BJ (cell line): Measurements from ENCODE around the gene SMIM38. TPM values are rescaled to one million over a fixed set of nuclear protein-coding genes. Genes with fewer than 3 reads are reported as not detected.

ENCODE experiments used
- CTCF ChIA-PET: fragments of 350-600 bp; formaldehyde crosslinking; extraction: SDS; loops from one replicate; lab custom pipeline; 2021; ENCODE audit warnings: antibody characterized with exemption, inconsistent platforms; lab: Yijun Ruan, JAX
- POLR2A ChIA-PET: fragments of 300-600 bp; sonication (Branson Sonifier 250); formaldehyde crosslinking; extraction: SDS; loops from one replicate; lab custom pipeline; 2021; ENCODE audit warnings: antibody characterized with exemption; lab: Charles Lee
- DNase-seq: peaks from one replicate; pipeline ENCODE4 v3.0.0-alpha.2; 2011; ENCODE audit warnings: low read depth
- H3K27me3 ChIP-seq: 2 replicates; pipeline ENCODE4 v1.6.0; 2011; ENCODE audit warnings: low read length; ENCODE audit not compliant: control insufficient read depth, insufficient read depth
- H3K36me3 ChIP-seq: 2 replicates; pipeline ENCODE4 v1.5.1; 2011; ENCODE audit warnings: low read length; ENCODE audit not compliant: control insufficient read depth, insufficient read depth
- H3K4me3 ChIP-seq: 2 replicates; pipeline ENCODE4 v1.5.1; 2011; ENCODE audit warnings: low read depth, mild to moderate bottlenecking, control low read depth, low read length
- polyA plus RNA-seq: library from polyadenylated mRNA; depleted of rRNA; stranded (reverse); fragments of >200 nt; gene quantifications from 2 replicates; pipeline ENCODE4 v1.2.3, GENCODE V29; 2011
- TF ChIP-seq, protein P1 (sequence below): IDR thresholded peaks from 2 replicates; pipeline ENCODE4 v1.5.1; 2011; ENCODE audit warnings: low read depth, mild to moderate bottlenecking, control low read depth, inconsistent platforms, low read length, moderate library complexity; ENCODE audit not compliant: insufficient read depth

SMIM38 gene
- polyA plus RNA-seq, 1 experiment, result 0.09 TPM

- no peaks in the 10 kb centered on the region for H3K36me3 ChIP-seq
- H3K27me3 ChIP-seq, result no peaks in the 10 kb centered on the region
- DNase-seq, result no peak
- no peak overlapping the region for H3K4me3 ChIP-seq
- TF ChIP-seq, protein P1, sequence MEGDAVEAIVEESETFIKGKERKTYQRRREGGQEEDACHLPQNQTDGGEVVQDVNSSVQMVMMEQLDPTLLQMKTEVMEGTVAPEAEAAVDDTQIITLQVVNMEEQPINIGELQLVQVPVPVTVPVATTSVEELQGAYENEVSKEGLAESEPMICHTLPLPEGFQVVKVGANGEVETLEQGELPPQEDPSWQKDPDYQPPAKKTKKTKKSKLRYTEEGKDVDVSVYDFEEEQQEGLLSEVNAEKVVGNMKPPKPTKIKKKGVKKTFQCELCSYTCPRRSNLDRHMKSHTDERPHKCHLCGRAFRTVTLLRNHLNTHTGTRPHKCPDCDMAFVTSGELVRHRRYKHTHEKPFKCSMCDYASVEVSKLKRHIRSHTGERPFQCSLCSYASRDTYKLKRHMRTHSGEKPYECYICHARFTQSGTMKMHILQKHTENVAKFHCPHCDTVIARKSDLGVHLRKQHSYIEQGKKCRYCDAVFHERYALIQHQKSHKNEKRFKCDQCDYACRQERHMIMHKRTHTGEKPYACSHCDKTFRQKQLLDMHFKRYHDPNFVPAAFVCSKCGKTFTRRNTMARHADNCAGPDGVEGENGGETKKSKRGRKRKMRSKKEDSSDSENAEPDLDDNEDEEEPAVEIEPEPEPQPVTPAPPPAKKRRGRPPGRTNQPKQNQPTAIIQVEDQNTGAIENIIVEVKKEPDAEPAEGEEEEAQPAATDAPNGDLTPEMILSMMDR, result no peak
- POLR2A ChIA-PET, result no interaction called here
- CTCF ChIA-PET, result no interaction called here
These were observed 28.5 kb upstream of the SMIM38 start for GRCh38 chr11:69127081-69127850.

DNA sequence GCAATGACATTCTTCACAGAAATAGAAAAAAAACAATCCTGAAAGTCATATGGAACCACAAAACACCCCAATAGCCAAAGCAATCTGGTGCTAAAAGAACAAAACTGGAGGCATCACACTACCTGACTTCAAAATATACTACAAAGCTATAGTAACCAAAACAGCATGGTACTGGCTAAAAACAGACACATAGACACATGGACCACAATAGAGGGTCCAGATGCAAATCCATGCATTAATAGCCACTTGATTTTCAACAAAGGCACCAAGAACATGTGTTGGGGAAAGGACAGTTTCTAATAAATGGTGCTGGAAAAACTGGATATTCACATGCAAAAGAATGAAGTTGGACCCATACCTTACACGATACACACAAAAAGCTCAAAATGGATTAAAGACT is 27.9 kb upstream of the SMIM38 start:
- Histone ChIP-seq H3K36me3 (no peaks in the 10 kb centered on the region), H3K4me3 (no peak overlapping the region), H3K27me3 (no peaks in the 10 kb centered on the region)
- ChIA-PET POLR2A (no interaction called here), CTCF (no interaction called here)
- no peak for DNase-seq
- TF ChIP-seq, protein P1, result no peak

- Histone ChIP-seq H3K36me3 (no peaks in the 10 kb centered on the region), H3K27me3 (no peaks in the 10 kb centered on the region), H3K4me3 (no peak overlapping the region)
- no peak for DNase-seq
- ChIA-PET CTCF (interaction anchor here (1.0 to 1.4 kb wide), 3 partner anchors 28 to 515 kb away, joined by 3 to 4 read pairs (median 3); no protein-coding TSS in a partner anchor), POLR2A (no interaction called here)
- TF ChIP-seq, protein P1, result no peak
These were observed 26.7 kb upstream of the SMIM38 start for GRCh38 chr11:69129053-69129452.

GRCh38 chr11:69129647-69130046 is 26.1 kb upstream of the SMIM38 start:
- Histone ChIP-seq H3K36me3 (no peaks in the 10 kb centered on the region), H3K27me3 (no peaks in the 10 kb centered on the region), H3K4me3 (no peak overlapping the region)
- DNase-seq, result no peak
- CTCF ChIA-PET, result interaction anchor here (1.0 to 1.8 kb wide), 4 partner anchors 27 to 514 kb away, joined by 3 read pairs; no protein-coding TSS in a partner anchor
- TF ChIP-seq, protein P1, result no peak
- POLR2A ChIA-PET, result no interaction called here

DNA sequence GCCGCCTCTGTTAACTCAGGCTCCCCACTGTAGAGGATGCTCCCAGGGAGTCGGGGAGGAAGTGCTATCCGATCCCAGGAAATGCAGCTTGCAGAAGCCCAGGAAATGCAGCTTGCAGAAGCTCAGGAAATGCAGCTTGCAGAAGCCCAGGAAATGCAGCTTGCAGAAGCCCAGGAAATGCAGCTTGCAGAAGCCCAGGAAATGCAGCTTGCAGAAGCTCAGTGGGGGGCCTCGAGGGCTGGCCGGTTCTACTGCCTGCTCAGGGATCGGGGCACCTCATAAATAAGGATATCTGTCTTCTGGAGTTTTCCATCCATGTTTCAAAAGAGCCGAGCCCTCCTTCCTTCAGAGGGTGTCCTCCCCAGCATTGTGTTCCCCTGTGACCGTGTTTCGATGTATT is 25.1 kb upstream of the SMIM38 start:
- H3K4me3 ChIP-seq, result no peak overlapping the region
- DNase-seq, result no peak
- no peaks in the 10 kb centered on the region for H3K36me3 ChIP-seq
- TF ChIP-seq, protein P1, result no peak
- H3K27me3 ChIP-seq, result no peaks in the 10 kb centered on the region
- POLR2A ChIA-PET, result no interaction called here
- CTCF ChIA-PET, result interaction anchor here (0.6 to 3.3 kb wide), 15 partner anchors 10 to 540 kb away, joined by 3 to 29 read pairs (median 8); partner anchors contain the start of gene MYEOV
